ENCODE data around the gene ANKEF1. TPM values are rescaled to one million over a fixed set of nuclear protein-coding genes. Genes with fewer than 3 reads are reported as not detected.

ANKEF1 gene
- total RNA-seq, 4 donors from 2014 or later, result 0.62 to 1.4 (median 1.0) TPM

- no peaks in the 10 kb centered on the region for H3K27me3 ChIP-seq
- no peaks in the 10 kb centered on the region for H3K4me1 ChIP-seq
- DNase-seq (no peak), ATAC-seq (no peak)
- intact Hi-C loops (cut with DNase I; ENCODE audit: low total_unique reads), result no loop called here
- H3K9me3 ChIP-seq, result no peaks in the 10 kb centered on the region
- no peak overlapping the region for H3K27ac ChIP-seq
- H3K4me3 ChIP-seq, result no peak overlapping the region
- in situ Hi-C loops (cut with MboI; ENCODE audit: low sequenced_read_pairs in 4 of 4), result loop anchor here in 2 of 4 donors (5.0 to 25.0 kb wide), 2 partner anchors 119 to 484 kb away; no protein-coding TSS in a partner anchor
- TF ChIP-seq POLR2A (IDR thresholded peaks at IDR 0.05), result no peak
- TF ChIP-seq, protein P1, sequence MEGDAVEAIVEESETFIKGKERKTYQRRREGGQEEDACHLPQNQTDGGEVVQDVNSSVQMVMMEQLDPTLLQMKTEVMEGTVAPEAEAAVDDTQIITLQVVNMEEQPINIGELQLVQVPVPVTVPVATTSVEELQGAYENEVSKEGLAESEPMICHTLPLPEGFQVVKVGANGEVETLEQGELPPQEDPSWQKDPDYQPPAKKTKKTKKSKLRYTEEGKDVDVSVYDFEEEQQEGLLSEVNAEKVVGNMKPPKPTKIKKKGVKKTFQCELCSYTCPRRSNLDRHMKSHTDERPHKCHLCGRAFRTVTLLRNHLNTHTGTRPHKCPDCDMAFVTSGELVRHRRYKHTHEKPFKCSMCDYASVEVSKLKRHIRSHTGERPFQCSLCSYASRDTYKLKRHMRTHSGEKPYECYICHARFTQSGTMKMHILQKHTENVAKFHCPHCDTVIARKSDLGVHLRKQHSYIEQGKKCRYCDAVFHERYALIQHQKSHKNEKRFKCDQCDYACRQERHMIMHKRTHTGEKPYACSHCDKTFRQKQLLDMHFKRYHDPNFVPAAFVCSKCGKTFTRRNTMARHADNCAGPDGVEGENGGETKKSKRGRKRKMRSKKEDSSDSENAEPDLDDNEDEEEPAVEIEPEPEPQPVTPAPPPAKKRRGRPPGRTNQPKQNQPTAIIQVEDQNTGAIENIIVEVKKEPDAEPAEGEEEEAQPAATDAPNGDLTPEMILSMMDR (IDR thresholded peaks at IDR 0.05 in 4 of 5, conservative IDR thresholded peaks at IDR 0.05 in 1 of 5), result no peak
- no peaks in the 10 kb centered on the region for H3K36me3 ChIP-seq
Observed at GRCh38 chr20:10096790-10097189, 62.0 kb downstream of the ANKEF1 start.

- TF ChIP-seq POLR2A (IDR thresholded peaks at IDR 0.05), result no peak
- TF ChIP-seq, protein P1 (IDR thresholded peaks at IDR 0.05 in 4 of 5, conservative IDR thresholded peaks at IDR 0.05 in 1 of 5), result no peak
- intact Hi-C loops (cut with DNase I; ENCODE audit: low total_unique reads), result no loop called here
- DNase-seq, result no peak
Observed at GRCh38 chr20:10105046-10105445, 70.3 kb downstream of the ANKEF1 start.

More at GRCh38 chr20:10105046-10105445, 70.3 kb downstream of the ANKEF1 start:
- no peaks in the 10 kb centered on the region for H3K27me3 ChIP-seq
- H3K4me1 ChIP-seq, result no peaks in the 10 kb centered on the region
- ATAC-seq, result no peak
- no peaks in the 10 kb centered on the region for H3K36me3 ChIP-seq
- no peaks in the 10 kb centered on the region for H3K9me3 ChIP-seq
- H3K27ac ChIP-seq, result no peak overlapping the region
- in situ Hi-C loops (cut with MboI; ENCODE audit: low sequenced_read_pairs in 4 of 4), result no loop called here
- H3K4me3 ChIP-seq, result no peak overlapping the region

Other genes with a start within 250 kb of the ANKEF1 start
- gene PAK5, start 195.9 kb upstream of the ANKEF1 start, total RNA-seq, result not detected
- gene SNAP25, start 183.8 kb downstream of the ANKEF1 start, total RNA-seq, result under 1 TPM in 1 of 4 donors, not detected in 3; 0.23 TPM